Fibroblast of mammary gland (primary cell): ENCODE measurements around the gene EPS8.
A peak's percentile ranks its signal among the peaks of the same experiment; 100 is the strongest.

Experiments used
- DNase-seq: peaks from one replicate; pipeline ENCODE4 v3.0.0-alpha.2; 2010; ENCODE audit warnings: low read depth
- H3K4me3 ChIP-seq: 2 replicates; pipeline ENCODE4 v1.5.1; 2011; ENCODE audit warnings: low read depth, mild to moderate bottlenecking, low read length, moderate library complexity; ENCODE audit not compliant: control insufficient read depth
- CTCF ChIP-seq: conservative IDR thresholded peaks from 2 replicates; pipeline ENCODE4 v1.5.1; 2011; ENCODE audit warnings: low read depth, low read length, inconsistent platforms; ENCODE audit not compliant: control insufficient read depth, insufficient read depth

EPS8 gene

GRCh38 chr12:15789220-15790171 lies at the start of gene EPS8:
Gene EPS8, minus strand, starts transcription at chr12:15789388. Its CDS starts 106,437 bp downstream, at chr12:15682951.
- H3K4me3 ChIP-seq: peak within 1 kb of the TSS; percentile 97
- peak; percentile 3 for TF ChIP-seq CTCF
- DNase-seq: peak; percentile 87

- TF ChIP-seq CTCF: no peak
- DNase-seq: peak; percentile 77
- H3K4me3 ChIP-seq: no peak overlapping the region
Measured at GRCh38 chr12:15837141-15837790, 48.1 kb upstream of the EPS8 start.

- peak; percentile 31 for DNase-seq
- TF ChIP-seq CTCF: no peak
- H3K4me3 ChIP-seq: no peak overlapping the region
Measured at GRCh38 chr12:15834575-15834974, 45.4 kb upstream of the EPS8 start.

- no peak for DNase-seq
- TF ChIP-seq CTCF: no peak
- no peak overlapping the region for H3K4me3 ChIP-seq
Measured at GRCh38 chr12:15831315-15831978, 42.3 kb upstream of the EPS8 start.

- TF ChIP-seq CTCF: no peak
- peak; percentile 65 for DNase-seq
Measured at GRCh38 chr12:15830538-15830937, 41.4 kb upstream of the EPS8 start.

GRCh38 chr12:15829949-15830348 lies 40.8 kb upstream of the EPS8 start:
- TF ChIP-seq CTCF: no peak
- peak; percentile 82 for DNase-seq
- no peak overlapping the region for H3K4me3 ChIP-seq

More at GRCh38 chr12:15830538-15830937, 41.4 kb upstream of the EPS8 start:
- H3K4me3 ChIP-seq: no peak overlapping the region
